Prostate gland (tissue), 2 donors: Measurements from ENCODE around the gene TRIM15.

Experiments used
- CTCF ChIP-seq, 4 experiments: fragments of 200-600 bp in 2 of 4; fragments of 450-650 bp in 2 of 4; sonication (generic) in 2 of 4; IDR thresholded peaks; 1 replicate in 3 of 4; 2 replicates in 1 of 4; pipeline ENCODE4 v1.5.1; 2016 to 2019; ENCODE audit warnings: antibody characterized with exemption in 4 of 4, mild to moderate bottlenecking in 2 of 4, moderate library complexity in 2 of 4
- POLR2A ChIP-seq: fragments of 450-650 bp; IDR thresholded peaks from one replicate; pipeline ENCODE4 v1.6.1; 2016; ENCODE audit warnings: antibody characterized with exemption, mild to moderate bottlenecking
- POLR2AphosphoS5 ChIP-seq: sonication (generic); formaldehyde crosslinking; IDR thresholded peaks from one replicate; pipeline ENCODE4 v1.6.1; 2017; ENCODE audit warnings: antibody characterized with exemption

GRCh38 chr6:30145818-30146217 is 17.5 kb upstream of the TRIM15 start:
- no peak for TF ChIP-seq CTCF (IDR thresholded peaks at IDR 0.05)
- TF ChIP-seq POLR2A: no peak
- TF ChIP-seq POLR2AphosphoS5: no peak
